ENCODE measurements around the gene RAPGEF2. TPM values are rescaled to one million over a fixed set of nuclear protein-coding genes. Genes with fewer than 3 reads are reported as not detected.

RAPGEF2 gene
- total RNA-seq, 2 donors from 2014 or later = 22.8 to 40.0 TPM

DNA sequence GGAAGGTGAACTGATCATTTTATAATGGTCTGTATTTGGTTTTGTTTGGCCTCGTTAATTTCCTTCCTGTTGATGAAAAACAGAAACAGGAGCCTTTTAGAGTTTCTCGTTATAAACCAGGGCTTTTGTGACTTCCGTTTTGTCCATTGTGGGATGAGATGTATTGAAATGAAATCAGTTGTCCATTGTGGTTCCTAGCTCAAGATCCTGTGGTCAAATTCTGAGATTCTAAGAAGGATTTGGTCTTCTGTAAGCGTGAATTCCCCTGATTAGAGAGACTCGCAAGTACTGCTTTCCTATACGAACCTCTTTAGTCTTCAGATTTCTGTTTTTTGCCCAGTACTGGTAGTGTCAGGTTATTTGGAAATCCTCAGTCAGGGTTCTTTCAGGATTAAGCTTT, 101.7 kb downstream of the RAPGEF2 start:
- no peaks in the 10 kb centered on the region for H3K36me3 ChIP-seq
- no peaks in the 10 kb centered on the region for H3K4me1 ChIP-seq
- DNase-seq = no peak
- no peak overlapping the region for H3K9ac ChIP-seq (ENCODE audit: low read depth in 2 of 2, low read length in 2 of 2)
- intact Hi-C loops (cut with DNase I) = loop anchor here (5.0 to 10.0 kb wide), 3 partner anchors 240 to 480 kb away; partner anchors contain the start of gene PPID
- no peak overlapping the region for H3K4me3 ChIP-seq
- no peaks in the 10 kb centered on the region for H3K9me3 ChIP-seq
- H3K27ac ChIP-seq = no peak overlapping the region
- no peaks in the 10 kb centered on the region for H3K27me3 ChIP-seq
- TF ChIP-seq, protein P1, sequence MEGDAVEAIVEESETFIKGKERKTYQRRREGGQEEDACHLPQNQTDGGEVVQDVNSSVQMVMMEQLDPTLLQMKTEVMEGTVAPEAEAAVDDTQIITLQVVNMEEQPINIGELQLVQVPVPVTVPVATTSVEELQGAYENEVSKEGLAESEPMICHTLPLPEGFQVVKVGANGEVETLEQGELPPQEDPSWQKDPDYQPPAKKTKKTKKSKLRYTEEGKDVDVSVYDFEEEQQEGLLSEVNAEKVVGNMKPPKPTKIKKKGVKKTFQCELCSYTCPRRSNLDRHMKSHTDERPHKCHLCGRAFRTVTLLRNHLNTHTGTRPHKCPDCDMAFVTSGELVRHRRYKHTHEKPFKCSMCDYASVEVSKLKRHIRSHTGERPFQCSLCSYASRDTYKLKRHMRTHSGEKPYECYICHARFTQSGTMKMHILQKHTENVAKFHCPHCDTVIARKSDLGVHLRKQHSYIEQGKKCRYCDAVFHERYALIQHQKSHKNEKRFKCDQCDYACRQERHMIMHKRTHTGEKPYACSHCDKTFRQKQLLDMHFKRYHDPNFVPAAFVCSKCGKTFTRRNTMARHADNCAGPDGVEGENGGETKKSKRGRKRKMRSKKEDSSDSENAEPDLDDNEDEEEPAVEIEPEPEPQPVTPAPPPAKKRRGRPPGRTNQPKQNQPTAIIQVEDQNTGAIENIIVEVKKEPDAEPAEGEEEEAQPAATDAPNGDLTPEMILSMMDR (IDR thresholded peaks at IDR 0.05) = no peak

DNA sequence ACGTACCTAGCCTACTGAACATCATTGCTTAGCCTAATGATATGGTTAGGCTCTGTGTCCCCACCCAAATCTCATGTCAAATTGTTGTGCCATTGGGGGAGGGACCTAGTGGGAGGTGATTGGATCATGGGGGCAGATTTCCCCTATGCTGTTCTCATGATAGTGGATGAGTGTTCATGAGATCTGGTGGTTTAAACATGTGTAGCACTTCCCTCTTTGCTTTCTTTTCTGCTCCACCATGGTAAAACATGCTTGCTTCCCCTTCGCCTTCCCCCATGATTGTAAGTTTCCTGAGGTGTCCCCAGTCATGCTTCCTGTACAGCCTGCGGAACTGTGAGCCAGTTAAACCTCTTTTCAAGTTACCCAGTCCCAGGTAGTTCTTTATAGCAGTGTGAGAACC, 102.6 kb downstream of the RAPGEF2 start:
- H3K4me3 ChIP-seq = no peak overlapping the region
- H3K4me1 ChIP-seq = no peaks in the 10 kb centered on the region
- DNase-seq = no peak
- no peak overlapping the region for H3K27ac ChIP-seq
- intact Hi-C loops (cut with DNase I) = loop anchor here (10.0 kb wide), 2 partner anchors 239 to 481 kb away; partner anchors contain the start of gene PPID
- no peaks in the 10 kb centered on the region for H3K27me3 ChIP-seq
- TF ChIP-seq, protein P1 (IDR thresholded peaks at IDR 0.05) = no peak
- no peak overlapping the region for H3K9ac ChIP-seq (ENCODE audit: low read depth in 2 of 2, low read length in 2 of 2)
- no peaks in the 10 kb centered on the region for H3K9me3 ChIP-seq
- H3K36me3 ChIP-seq = no peaks in the 10 kb centered on the region

DNA sequence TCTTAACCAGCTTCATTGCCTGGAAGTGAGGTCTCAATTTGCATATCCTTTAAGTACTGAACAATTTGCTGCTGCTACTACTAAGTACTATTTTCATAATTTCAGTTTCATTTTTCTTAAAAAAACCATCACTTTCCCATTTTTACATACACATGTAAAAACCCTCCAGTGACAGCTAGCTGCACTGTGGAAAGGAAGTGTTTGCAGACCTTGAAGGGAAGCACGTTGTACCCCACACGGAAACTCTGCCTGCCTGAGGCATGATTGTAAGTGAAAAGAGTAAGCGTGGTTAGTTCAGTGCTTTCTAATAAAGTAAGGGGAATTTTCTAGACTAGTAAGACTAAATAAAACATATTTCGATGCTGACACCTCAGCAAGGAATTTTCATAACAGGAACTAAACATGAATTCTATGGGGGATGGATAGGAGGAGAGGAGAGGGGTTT, 103.6 kb downstream of the RAPGEF2 start:
- H3K27ac ChIP-seq = no peak overlapping the region
- intact Hi-C loops (cut with DNase I) = loop anchor here (10.0 kb wide), 2 partner anchors 238 to 482 kb away; partner anchors contain the start of gene PPID

DNA sequence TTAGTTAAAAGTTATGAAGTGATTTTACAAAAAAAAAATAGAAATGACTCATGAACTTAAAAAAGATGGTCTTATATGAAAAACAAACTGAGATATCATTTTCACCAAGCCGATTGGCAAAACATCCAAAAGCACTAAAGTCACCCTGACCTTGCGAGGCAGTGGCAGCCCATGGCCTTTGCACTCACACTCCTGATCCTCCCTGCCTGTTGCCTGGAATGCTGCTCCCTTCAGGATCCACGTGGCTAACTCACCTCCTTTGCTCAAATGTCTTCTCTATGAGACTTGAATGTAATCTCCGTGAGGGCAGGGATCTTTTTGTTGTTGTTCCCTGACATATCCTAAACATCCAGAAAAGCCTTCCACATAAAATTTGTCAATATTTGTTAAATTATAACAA, 106.4 kb downstream of the RAPGEF2 start:
- no peaks in the 10 kb centered on the region for H3K27me3 ChIP-seq
- H3K9ac ChIP-seq (ENCODE audit: low read depth in 2 of 2, low read length in 2 of 2) = no peak overlapping the region
- TF ChIP-seq, protein P1 (IDR thresholded peaks at IDR 0.05) = no peak
- intact Hi-C loops (cut with DNase I) = loop anchor here (10.0 kb wide), 2 partner anchors 236 to 484 kb away; partner anchors contain the start of gene PPID
- no peaks in the 10 kb centered on the region for H3K4me1 ChIP-seq
- no peak overlapping the region for H3K4me3 ChIP-seq
- H3K27ac ChIP-seq = no peak overlapping the region
- no peaks in the 10 kb centered on the region for H3K9me3 ChIP-seq
- H3K36me3 ChIP-seq = no peaks in the 10 kb centered on the region
- no peak for DNase-seq

More for the DNA sequence above, 103.6 kb downstream of the RAPGEF2 start:
- DNase-seq = no peak
- Histone ChIP-seq H3K4me3 (no peak overlapping the region), H3K9me3 (no peaks in the 10 kb centered on the region), H3K9ac (ENCODE audit: low read depth in 2 of 2, low read length in 2 of 2) (no peak overlapping the region), H3K4me1 (no peaks in the 10 kb centered on the region), H3K27me3 (no peaks in the 10 kb centered on the region), H3K36me3 (no peaks in the 10 kb centered on the region)
- TF ChIP-seq, protein P1 (IDR thresholded peaks at IDR 0.05) = no peak

DNA sequence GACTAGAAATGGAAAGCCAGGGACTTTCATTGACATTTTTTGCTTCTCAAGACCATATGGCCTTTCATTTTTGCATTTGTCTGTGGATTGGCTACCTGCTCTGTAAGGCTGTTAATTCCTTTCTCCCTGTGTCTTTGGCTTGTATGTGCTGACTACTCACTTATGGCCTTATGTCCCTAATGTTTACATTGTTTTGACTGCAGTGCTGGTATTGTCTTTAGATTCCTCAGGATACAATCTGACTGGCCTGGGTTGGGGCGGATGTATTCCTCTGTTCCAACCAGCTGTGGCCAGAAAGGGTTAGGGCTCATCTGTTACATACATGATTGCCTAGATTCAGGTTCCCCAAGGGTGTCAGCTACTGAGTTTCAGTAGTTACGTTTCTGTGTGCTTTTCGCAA, 108.1 kb downstream of the RAPGEF2 start:
- TF ChIP-seq, protein P1 (IDR thresholded peaks at IDR 0.05) = no peak

More for the DNA sequence above, 108.1 kb downstream of the RAPGEF2 start:
- Histone ChIP-seq H3K27me3 (no peaks in the 10 kb centered on the region), H3K27ac (no peak overlapping the region), H3K9me3 (no peaks in the 10 kb centered on the region), H3K4me3 (no peak overlapping the region), H3K9ac (ENCODE audit: low read depth in 2 of 2, low read length in 2 of 2) (no peak overlapping the region), H3K4me1 (no peaks in the 10 kb centered on the region), H3K36me3 (no peaks in the 10 kb centered on the region)
- no peak for DNase-seq
- intact Hi-C loops (cut with DNase I) = no loop called here

Data from colonic mucosa (tissue), 4 donors.